HG02642 (cell line): ENCODE measurements around the gene UBE2I.
A peak's percentile ranks its signal among the peaks of the same experiment; 100 is the strongest.

Experiments used
- ATAC-seq: cut with Tn5 transposase; IDR thresholded peaks from one replicate; pipeline ENCODE4 v1.9.1; 2021; ENCODE audit warnings: mild to moderate bottlenecking; ENCODE audit not compliant: unreplicated experiment, poor library complexity

The UBE2I gene

DNA sequence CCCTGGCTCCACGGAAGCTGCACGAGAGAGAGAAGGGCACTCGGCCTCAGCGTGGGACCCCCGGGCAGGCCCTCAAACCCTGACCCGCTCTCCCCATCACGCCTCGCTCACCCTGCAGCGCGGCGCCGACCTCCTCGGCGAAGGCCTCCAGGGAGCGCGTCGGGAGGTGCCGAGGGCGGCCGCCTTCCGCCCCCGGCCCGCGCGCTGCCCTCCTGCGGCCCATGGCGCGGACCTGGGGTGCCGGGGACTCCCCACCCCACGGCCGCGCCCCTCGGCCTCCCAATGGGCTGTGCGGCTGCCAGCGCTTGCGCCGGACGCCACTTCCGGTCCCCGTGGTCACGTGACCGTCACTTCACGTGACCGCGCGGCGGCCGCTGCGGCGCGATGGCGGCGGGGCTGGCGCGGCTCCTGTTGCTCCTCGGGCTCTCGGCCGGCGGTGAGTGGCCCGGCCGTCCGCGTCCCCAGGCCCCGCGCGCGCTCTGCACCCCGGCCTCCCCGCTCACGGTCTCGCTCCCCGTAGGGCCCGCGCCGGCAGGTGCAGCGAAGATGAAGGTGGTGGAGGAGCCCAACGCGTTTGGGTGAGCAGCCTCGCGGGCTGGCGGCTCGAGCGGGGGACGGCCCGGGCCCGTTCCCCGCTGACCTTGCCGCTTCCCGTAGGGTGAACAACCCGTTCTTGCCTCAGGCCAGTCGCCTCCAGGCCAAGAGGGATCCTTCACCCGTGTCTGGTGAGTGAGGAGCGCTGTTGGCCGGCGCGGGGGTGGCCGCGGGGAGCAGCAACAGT is 42.3 kb downstream of the UBE2I start, which contains the start of the genes GNPTG and TSR3:
TSS of gene GNPTG (plus strand) at position 350 of the 781 bp plus-strand sequence. CDS start at position 385, 35 bp downstream.
TSS of gene TSR3 (minus strand) at position 297 of the 781 bp plus-strand sequence. CDS start at position 223, 74 bp downstream.
- peak; percentile 78 for ATAC-seq

- ATAC-seq, result no peak
These were observed 45.5 kb downstream of the UBE2I start for GRCh38 chr16:1354815-1355540.

- no peak for ATAC-seq
These were observed 46.2 kb downstream of the UBE2I start for GRCh38 chr16:1355591-1355990.

DNA sequence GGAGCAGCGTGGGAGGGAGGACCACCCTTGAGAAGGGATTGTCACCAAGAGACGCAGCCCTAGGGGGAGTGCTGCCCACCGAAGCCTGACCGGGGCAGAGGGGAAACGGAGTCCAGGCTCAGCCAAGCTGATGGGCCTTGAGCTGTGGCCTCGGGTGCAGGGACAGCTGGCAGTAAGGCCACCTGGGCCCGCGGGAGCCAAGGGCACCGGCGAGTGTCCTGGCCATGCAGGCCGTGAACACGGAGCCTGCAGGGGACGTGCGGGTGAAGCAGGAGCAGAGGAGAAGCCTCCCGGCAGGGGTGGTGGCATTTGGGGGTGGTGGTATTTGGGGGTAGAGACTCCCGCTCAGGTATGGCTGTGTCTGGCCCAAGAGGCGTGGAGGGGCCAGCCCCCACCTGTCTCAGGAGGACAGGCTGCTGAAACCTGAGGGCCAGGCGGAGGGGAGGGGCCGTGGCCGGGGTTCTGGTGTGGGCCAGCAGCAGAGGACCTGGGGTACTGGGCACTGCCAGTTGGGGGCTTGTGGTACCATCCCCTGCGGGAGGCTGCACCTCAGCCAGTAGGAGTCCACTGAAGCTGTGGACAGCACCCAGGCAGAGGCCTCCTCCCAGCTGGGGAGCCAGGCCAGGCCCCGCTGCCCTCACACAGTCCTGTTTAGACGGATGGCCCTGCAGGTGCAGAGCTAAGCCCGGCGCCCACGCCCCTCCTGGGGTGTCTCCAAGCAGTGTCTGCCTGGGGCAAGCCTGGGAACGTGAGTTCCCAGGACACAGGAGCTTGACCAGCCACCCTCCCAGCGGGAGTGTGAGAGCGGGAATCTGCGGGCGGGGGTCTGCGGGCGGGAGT is 46.8 kb downstream of the UBE2I start:
- no peak for ATAC-seq

- ATAC-seq, result no peak
These were observed 48.6 kb downstream of the UBE2I start for GRCh38 chr16:1357906-1358566.

- no peak for ATAC-seq
These were observed 52.4 kb downstream of the UBE2I start for GRCh38 chr16:1361685-1362360.

DNA sequence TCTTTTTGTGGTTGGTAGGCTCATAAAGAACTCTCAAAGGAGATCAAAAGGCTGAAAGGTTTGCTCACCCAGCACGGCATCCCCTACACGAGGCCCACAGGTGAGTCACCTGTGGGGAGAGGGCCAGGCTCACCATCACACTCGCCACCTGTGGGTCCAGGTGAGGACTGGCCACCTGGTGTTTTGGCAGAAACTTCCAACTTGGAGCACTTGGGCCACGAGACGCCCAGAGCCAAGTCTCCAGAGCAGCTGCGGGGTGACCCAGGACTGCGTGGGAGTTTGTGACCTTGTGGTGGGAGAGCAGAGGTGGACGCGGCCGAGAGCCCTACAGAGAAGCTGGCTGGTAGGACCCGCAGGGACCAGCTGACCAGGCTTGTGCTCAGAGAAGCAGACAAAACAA is 53.4 kb downstream of the UBE2I start:
- ATAC-seq, result no peak

DNA sequence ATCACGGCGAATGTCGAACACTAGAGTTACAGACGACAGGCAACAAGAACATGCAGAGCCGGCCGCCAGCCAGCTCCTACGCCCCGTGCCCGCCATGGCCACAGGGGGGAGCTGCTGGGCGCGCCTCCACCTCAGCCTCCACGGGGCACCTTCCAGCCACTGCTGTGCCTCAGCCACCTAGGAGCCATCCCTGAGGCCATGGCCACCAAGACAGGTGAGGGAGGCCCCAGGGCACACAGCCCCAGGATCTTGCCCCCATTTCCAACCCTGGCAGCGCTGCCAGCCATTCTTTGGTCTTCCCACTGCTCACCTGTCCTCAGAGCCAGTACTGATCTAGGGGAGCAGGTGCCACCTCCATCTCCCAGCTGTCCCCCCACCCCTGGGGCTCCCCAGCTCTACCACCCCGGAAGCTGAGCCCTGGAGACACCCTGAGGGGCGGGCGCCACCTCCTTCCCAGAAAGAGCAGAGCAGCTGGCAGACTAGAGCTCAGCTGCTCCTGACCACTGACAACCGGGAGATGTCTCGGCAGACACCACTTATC is 54.1 kb downstream of the UBE2I start:
- peak; percentile 59 for ATAC-seq

DNA sequence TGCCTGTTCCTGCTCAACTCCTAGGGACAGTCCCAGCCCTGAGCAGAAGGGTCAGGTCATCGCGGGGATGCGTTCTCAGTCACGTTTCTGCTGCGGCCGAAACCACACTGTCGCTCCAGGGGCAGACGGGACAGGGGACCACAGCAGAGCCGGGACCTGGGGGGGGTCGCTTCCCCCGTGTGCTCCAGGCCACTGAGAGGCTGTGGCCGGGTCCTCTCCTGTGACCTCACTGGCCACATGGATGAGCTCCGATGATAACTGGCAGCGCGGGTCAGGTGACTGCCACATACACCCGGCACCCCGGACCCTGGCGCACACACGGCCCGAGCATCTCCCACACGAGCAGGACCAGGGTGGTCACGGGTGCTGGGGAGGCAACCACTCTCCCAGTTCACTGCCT is 55.1 kb downstream of the UBE2I start:
- ATAC-seq, result no peak

DNA sequence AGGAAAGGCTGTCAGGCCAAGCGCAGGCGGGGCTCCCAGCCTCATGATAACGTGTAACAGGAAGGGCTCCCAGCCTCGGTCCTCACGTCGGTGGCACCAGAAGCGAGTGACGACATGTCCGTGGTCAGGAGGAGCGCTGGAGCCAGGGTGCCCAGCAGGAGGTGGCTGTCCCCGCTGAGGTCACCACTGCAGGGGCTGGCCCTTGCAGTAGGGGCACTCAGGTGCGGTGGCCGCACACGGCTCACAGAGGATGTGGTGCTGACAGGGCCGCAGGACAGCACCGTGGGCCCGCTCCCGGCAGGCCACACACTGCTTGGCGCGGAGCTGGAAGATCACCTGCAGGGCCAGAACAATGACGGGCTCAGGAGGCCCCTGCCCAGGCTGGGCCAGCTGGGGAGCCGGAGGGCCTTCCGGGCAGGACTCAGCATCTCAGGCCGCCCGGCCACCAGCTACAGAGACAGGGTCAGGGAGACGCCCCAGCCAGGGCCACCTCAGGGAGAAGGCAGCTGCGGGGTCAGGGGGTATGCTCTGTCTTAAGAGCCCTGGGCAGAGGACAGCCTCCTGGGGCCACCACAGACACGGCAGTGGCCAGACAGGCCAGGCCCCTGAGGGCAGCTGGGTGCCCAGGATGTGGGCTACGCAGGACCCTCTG is 56.8 kb downstream of the UBE2I start:
- ATAC-seq, result no peak

DNA sequence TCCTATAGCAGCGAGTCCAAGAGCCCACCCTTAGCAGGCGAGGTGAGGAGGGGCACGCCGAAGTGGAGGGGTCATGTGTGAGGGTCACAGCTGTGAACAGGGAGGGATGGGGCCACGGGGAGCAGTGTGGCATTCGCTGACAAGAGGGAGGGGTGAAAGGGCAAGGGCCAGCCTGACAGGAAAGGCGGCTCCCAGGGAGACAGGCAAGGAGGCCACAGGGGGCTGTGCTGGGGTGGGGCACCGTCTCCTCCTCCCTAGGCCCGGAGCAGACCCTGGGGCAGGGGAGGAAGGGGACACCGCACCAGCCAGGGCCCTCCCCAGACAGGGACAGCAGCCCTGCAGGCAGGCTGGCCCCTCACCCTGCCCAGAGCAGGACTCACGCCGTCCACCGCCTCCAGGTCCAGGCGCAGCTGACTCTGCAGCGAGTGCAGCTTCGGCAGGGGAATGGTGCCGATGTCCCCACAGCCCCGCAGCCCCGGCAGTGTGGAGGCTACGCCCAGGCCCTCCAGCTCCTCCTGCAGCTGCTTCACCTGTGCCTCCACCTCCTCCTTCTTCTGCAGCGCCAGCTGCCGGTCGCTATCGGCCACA is 57.4 kb downstream of the UBE2I start:
- no peak for ATAC-seq

DNA sequence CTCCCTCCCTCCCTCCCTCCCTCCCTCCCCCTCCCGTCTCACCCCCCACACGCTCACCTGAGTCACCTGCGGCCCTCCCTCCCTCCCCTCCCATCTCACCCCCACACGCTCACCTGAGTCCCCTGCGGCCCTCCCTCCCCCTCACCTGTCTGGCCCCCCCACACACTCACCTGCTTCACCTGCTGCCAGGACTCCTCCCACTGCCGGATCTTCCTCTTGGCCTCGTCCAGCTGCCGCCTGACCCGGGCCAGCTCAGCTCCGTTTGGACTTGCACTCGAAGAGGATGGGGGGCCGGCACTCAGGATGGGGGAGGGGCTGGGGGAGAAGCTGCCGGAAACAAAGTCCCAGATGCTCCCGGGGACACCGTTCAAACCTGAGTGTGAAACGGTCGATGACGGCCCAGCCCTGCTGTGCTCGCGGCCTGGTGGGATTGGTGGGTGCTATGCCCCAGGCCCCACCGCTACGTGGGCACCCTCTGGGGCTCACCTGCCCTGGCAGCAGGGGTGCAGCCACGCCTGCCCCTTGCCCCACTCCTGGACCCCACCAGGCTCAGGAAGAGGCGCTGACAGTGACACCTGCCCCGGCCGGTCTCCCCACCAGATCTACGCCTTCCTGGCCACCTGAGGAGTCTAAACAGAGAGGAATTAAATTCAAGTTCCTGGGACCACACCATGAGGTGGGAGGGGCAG is 58.2 kb downstream of the UBE2I start:
- ATAC-seq, result no peak

- no peak for ATAC-seq
These were observed 61.9 kb downstream of the UBE2I start for GRCh38 chr16:1371054-1371978.

DNA sequence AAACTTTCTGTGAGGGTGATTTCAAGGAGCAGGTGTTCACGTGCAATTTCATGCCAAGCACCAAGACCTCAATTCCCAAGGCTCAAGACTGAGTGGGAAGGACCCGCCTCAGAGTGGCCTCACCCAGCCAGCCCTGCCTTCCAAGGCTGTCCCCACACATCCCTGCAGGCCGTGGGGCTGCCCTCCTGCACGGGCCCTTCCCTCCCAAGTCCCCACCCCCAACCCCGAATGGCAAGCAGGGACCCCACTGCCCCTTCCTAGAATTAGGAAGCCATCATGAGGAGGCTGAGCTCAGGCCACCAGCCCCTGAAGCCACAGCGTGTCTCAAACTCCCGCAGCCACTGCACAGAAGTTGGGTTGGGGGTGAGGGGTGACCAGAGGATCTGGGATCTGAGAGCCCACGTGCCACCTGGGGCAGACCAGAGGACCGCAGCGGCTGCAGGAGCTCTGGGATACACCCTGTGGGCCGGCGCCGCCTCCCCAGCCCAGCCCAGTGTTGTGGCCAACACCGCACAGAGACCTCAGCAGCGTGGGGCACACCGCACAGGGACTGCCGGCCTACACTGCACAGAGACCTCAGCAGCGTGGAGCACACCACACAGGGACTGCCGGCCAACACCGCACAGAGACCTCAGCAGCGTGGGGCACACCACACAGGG is 63.0 kb downstream of the UBE2I start:
- no peak for ATAC-seq

- ATAC-seq, result no peak
These were observed 65.2 kb downstream of the UBE2I start for GRCh38 chr16:1374418-1375297.

DNA sequence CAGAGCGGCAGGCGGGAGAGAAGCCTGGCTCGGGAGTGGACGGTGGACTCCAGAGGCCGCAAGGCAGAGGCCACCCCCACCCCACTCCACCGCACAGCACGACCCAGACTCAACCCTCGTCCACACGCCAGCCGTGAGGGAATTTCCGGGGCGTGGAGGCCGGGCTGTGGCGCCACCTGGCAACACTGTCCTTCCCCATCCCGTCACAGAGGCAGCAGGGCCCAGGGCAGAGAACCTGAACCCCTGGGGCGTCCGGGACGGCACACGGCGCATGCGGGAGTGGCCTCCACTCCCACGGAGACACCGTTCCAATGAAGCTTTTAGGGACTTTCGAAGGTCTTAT is 65.8 kb downstream of the UBE2I start:
- no peak for ATAC-seq
